Stimulated activated CD8-positive, alpha-beta memory T cell treated with anti-CD3 and anti-CD28 coated beads, Interleukin-7, amount 100 ng/mL, for 1 hour (primary cell): Measurements from ENCODE around the gene PQBP1.
"Not testable (repeated sequence)": the region's sequence is repeated elsewhere in the genome, so short reads cannot be mapped to it uniquely, and the experiment has no call there.

Source experiments
- DNase-seq, 2 donors: peaks; one replicate each; pipeline ENCODE4 v3.0.0-alpha.2; 2020; ENCODE audit warnings: low read depth in 2 of 2

PQBP1 gene

GRCh38 chrX:48897625-48898306 lies at the start of gene PQBP1, which contains the start of gene TIMM17B:
PQBP1 (plus strand) TSS chrX:48897930; CDS start chrX:48898510, 580 bp downstream.
TIMM17B (minus strand) TSS chrX:48897768; CDS start chrX:48897749, 19 bp downstream.
- peak; percentile 60 to 63 for DNase-seq

GRCh38 chrX:48848847-48849246 lies 48.9 kb upstream of the PQBP1 start:
- DNase-seq = no peak

- no peak for DNase-seq
Measured at GRCh38 chrX:48852857-48853256, 44.9 kb upstream of the PQBP1 start.

GRCh38 chrX:48853494-48853893 lies 44.2 kb upstream of the PQBP1 start:
- DNase-seq = not testable (repeated sequence)

GRCh38 chrX:48854121-48854804 lies 43.5 kb upstream of the PQBP1 start:
- DNase-seq = not testable (repeated sequence)

- DNase-seq = no peak
Measured at GRCh38 chrX:48854898-48855297, 42.8 kb upstream of the PQBP1 start.

- DNase-seq = no peak
Measured at GRCh38 chrX:48864210-48864609, 33.5 kb upstream of the PQBP1 start.

- DNase-seq = not testable (repeated sequence)
Measured at GRCh38 chrX:48872017-48872416, 25.7 kb upstream of the PQBP1 start.

- not testable (repeated sequence) for DNase-seq
Measured at GRCh38 chrX:48876944-48877343, 20.8 kb upstream of the PQBP1 start.

- no peak for DNase-seq
Measured at GRCh38 chrX:48883729-48884128, 14.0 kb upstream of the PQBP1 start.

GRCh38 chrX:48886586-48886985 lies 11.1 kb upstream of the PQBP1 start:
- not testable (repeated sequence) for DNase-seq

- no peak for DNase-seq
Measured at GRCh38 chrX:48890296-48890925, 7.3 kb upstream of the PQBP1 start.

- DNase-seq = no peak
Measured at GRCh38 chrX:48890934-48891401, 6.8 kb upstream of the PQBP1 start.

- peak; percentile 33 to 42 for DNase-seq
Measured at GRCh38 chrX:48891402-48892288, 6.1 kb upstream of the PQBP1 start.

- DNase-seq = no peak
Measured at GRCh38 chrX:48892896-48893295, 4.8 kb upstream of the PQBP1 start.

GRCh38 chrX:48893556-48894348 lies 4.0 kb upstream of the PQBP1 start:
- no peak for DNase-seq

- DNase-seq = no peak
Measured at GRCh38 chrX:48894891-48895290, 2.8 kb upstream of the PQBP1 start.

- no peak for DNase-seq
Measured at GRCh38 chrX:48896611-48897011, 1.1 kb upstream of the PQBP1 start.

- no peak for DNase-seq
Measured at GRCh38 chrX:48897157-48897624, 539 bp upstream of the PQBP1 start.

GRCh38 chrX:48899078-48899410 lies 1.3 kb downstream of the PQBP1 start:
- no peak for DNase-seq

- no peak for DNase-seq
Measured at GRCh38 chrX:48901069-48901468, 3.3 kb downstream of the PQBP1 start.
